ENCODE results near the gene TP53RK. TPM values are rescaled to one million over a fixed set of nuclear protein-coding genes. Genes with fewer than 3 reads are reported as not detected.

TP53RK gene
- total and polyA plus RNA-seq, 2 of the 13 experiments (the other 11 are each of a cell fraction or from before 2014, with no cell fraction given), result 12.9 to 25.5 TPM

DNA sequence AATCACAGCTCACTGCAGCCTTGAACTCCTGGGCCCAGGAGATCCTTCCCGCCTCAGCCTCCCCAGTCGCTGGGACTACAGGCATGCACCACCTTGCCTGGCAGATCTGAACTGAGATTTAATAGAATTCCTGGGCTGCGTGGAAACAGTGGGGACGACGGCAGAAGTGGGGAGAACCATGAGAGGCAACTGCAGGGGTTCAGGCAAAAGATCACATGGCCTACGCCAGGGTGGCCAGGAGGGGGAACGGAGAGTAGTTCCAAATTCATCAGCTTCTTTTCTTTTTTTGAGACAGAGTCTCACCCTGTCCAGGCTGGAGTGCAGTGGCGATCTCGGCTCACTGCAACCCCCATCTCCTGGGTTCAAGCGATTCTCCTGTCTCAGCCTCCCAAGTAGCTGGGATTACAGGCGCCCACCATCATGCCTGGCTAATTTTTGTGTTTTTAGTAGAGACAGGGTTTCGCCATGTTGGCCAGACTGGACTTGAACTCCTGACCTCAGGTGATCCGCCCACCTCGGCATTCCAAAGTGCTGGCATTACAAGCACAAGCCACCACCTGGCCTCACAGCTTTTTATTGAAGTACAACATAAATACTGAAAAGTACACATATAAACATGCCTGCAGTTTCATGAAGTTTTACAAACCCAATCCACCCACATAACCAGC is 12.5 kb downstream of the TP53RK start (continued):
- TF ChIP-seq ZNF7 (CRISPR knock-in tag; IDR thresholded peaks at IDR 0.05), result peak; percentile 72
- peak; percentile 82; the same call in 1 of the 2 replicates for TF ChIP-seq CHD4 (IDR thresholded peaks at IDR 0.05; ENCODE audit: borderline replicate concordance, low read length)
- TF ChIP-seq TFAP4 (IDR thresholded peaks at IDR 0.05; ENCODE audit: borderline replicate concordance, low read depth), result peak; percentile 31; the same call in 1 of the 2 replicates
- peak; percentile 56 for TF ChIP-seq ZBTB7B (CRISPR knock-in tag; IDR thresholded peaks at IDR 0.05)
- TF ChIP-seq, protein P1, sequence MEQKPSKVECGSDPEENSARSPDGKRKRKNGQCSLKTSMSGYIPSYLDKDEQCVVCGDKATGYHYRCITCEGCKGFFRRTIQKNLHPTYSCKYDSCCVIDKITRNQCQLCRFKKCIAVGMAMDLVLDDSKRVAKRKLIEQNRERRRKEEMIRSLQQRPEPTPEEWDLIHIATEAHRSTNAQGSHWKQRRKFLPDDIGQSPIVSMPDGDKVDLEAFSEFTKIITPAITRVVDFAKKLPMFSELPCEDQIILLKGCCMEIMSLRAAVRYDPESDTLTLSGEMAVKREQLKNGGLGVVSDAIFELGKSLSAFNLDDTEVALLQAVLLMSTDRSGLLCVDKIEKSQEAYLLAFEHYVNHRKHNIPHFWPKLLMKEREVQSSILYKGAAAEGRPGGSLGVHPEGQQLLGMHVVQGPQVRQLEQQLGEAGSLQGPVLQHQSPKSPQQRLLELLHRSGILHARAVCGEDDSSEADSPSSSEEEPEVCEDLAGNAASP (CRISPR knock-in tag; IDR thresholded peaks at IDR 0.05; ENCODE audit: borderline replicate concordance), result peak; percentile 70; the same call in 1 of the 2 replicates
- TF ChIP-seq PITX1 (CRISPR knock-in tag; IDR thresholded peaks at IDR 0.05), result peak; percentile 18; the same call in 1 of the 2 replicates

GRCh38 chr20:46674253-46675083 is 14.8 kb downstream of the TP53RK start:
- peak overlapping the region; percentile 70 for H3K9ac ChIP-seq (ENCODE audit: insufficient read depth, low read depth, low read length)
- CTCF ChIA-PET (ENCODE audit: low intra/inter-chr PET ratio, low total read pairs), result no interaction called here
- H2AFZ ChIP-seq (ENCODE audit: low read length), result no peak overlapping the region
- H3K9me3 ChIP-seq (ENCODE audit: low read length), result peaks cover 33% of the 10 kb centered on the region
- in situ Hi-C loops (cut with HindIII; ENCODE audit: extremely low pct_ligation_motif_present, low pct_unique_long_range_greater_than_20kb) (no loop called here), intact Hi-C loops (cut with micrococcal nuclease; ENCODE audit: unreplicated experiment) (loop anchor here (1.0 kb wide), 1 partner anchor 36 kb away; no protein-coding TSS in a partner anchor)
- POLR2A ChIA-PET, result interaction anchor here (0.7 to 6.7 kb wide), 15 partner anchors 8 to 739 kb away, joined by 3 to 56 read pairs (median 8); partner anchors contain the start of genes SLC13A3, TP53RK and ZNF334
- peak; percentile 100 for DNase-seq (ENCODE audit: low spot score)
- no peaks in the 10 kb centered on the region for H3K79me2 ChIP-seq (ENCODE audit: insufficient read depth, low read length)
- H3K27me3 ChIP-seq (ENCODE audit: control insufficient read depth in 1 of 2, insufficient read depth in 2 of 2, low read length in 2 of 2), result no peaks in the 10 kb centered on the region
- peaks cover 96% of the 10 kb centered on the region for H3K4me1 ChIP-seq (ENCODE audit: insufficient read depth, low read length)
- BruUV-seq (replicated peaks), result TSS peak; percentile 93
- H3K4me3 ChIP-seq (replicated peaks in 1 of 3; ENCODE audit: insufficient read depth in 1 of 3, low read depth in 2 of 3, low read length in 3 of 3), result peak overlapping the region in 1 of 3 experiments; percentile 53; a peak in 2 of 6 replicates
- peak overlapping the region; percentile 84 for H3K27ac ChIP-seq (ENCODE audit: extremely low read length, insufficient read depth, low read length)
- no peaks in the 10 kb centered on the region for H4K20me1 ChIP-seq (ENCODE audit: insufficient read depth, low read length)
- H3K4me2 ChIP-seq (ENCODE audit: low read depth, low read length), result peak overlapping the region; percentile 70
- 17% methylated on average over 14 of the region's 14 CpGs for WGBS (ENCODE audit: low lambda C conversion rate)
- peak; percentile 76 for FAIRE-seq
- no peaks in the 10 kb centered on the region for H3K36me3 ChIP-seq (replicated peaks in 1 of 2; ENCODE audit: control insufficient read depth in 1 of 2, insufficient read depth in 2 of 2, low read length in 2 of 2)
- peak; percentile 89 for ATAC-seq
- TF ChIP-seq ZNF30 (CRISPR knock-in tag; IDR thresholded peaks at IDR 0.05), result no peak
- TF ChIP-seq KAT2B (IDR thresholded peaks at IDR 0.05; ENCODE audit: borderline replicate concordance, low read depth, low read length), result no peak
- TF ChIP-seq, protein P2, sequence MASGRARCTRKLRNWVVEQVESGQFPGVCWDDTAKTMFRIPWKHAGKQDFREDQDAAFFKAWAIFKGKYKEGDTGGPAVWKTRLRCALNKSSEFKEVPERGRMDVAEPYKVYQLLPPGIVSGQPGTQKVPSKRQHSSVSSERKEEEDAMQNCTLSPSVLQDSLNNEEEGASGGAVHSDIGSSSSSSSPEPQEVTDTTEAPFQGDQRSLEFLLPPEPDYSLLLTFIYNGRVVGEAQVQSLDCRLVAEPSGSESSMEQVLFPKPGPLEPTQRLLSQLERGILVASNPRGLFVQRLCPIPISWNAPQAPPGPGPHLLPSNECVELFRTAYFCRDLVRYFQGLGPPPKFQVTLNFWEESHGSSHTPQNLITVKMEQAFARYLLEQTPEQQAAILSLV (CRISPR knock-in tag; IDR thresholded peaks at IDR 0.05; ENCODE audit: borderline replicate concordance), result peak; percentile 61; the same call in 1 of the 2 replicates
- peak; percentile 81 for TF ChIP-seq FOXP1 (IDR thresholded peaks at IDR 0.05)
- TF ChIP-seq FOXP1 (CRISPR knock-in tag; IDR thresholded peaks at IDR 0.05), result peak; percentile 65
- TF ChIP-seq HNF4G (IDR thresholded peaks at IDR 0.05; ENCODE audit: borderline replicate concordance, low read depth, low read length), result no peak; the same call in none of the 2 replicates
- TF ChIP-seq HNF4G (CRISPR knock-in tag; IDR thresholded peaks at IDR 0.05; ENCODE audit: borderline replicate concordance, low read depth), result peak; percentile 88; the same call in 1 of the 2 replicates
- no peak for TF ChIP-seq RNF219 (CRISPR knock-in tag; IDR thresholded peaks at IDR 0.05)
- no peak for TF ChIP-seq FOXM1 (CRISPR knock-in tag; IDR thresholded peaks at IDR 0.05)
- TF ChIP-seq KLF9 (CRISPR knock-in tag; IDR thresholded peaks at IDR 0.05; ENCODE audit: low read depth), result no peak

All from HepG2 (cell line).